Trophoblast cell (in vitro differentiated cells and primary cell): ENCODE results near the gene MRPL24.

Experiments used
- DNase-seq, 2 donors: peaks; one replicate each; pipeline ENCODE4 v3.0.0-alpha.2; 2016
- H2AFZ ChIP-seq: 2 replicates; pipeline ENCODE4 v1.6.1; 2013; ENCODE audit warnings: low read length, moderate library complexity, mild to moderate bottlenecking; ENCODE audit not compliant: insufficient read depth, poor library complexity
- H2AK5ac ChIP-seq: 2 replicates; pipeline ENCODE4 v1.6.1; 2013; ENCODE audit warnings: mild to moderate bottlenecking, low read length
- H2BK120ac ChIP-seq: 2 replicates; pipeline ENCODE4 v1.6.1; 2013; ENCODE audit warnings: low read length, mild to moderate bottlenecking, moderate library complexity; ENCODE audit not compliant: insufficient read depth, poor library complexity
- H2BK12ac ChIP-seq: 2 replicates; pipeline ENCODE4 v1.6.1; 2013; ENCODE audit warnings: mild to moderate bottlenecking, low read length, moderate library complexity
- H2BK5ac ChIP-seq: 2 replicates; pipeline ENCODE4 v1.6.1; 2013; ENCODE audit warnings: low read length, low read depth, moderate library complexity, mild to moderate bottlenecking; ENCODE audit not compliant: poor library complexity
- H3K14ac ChIP-seq: 2 replicates; pipeline ENCODE4 v1.6.1; 2013; ENCODE audit warnings: mild to moderate bottlenecking, low read length
- H3K18ac ChIP-seq: 2 replicates; pipeline ENCODE4 v1.6.1; 2013; ENCODE audit warnings: mild to moderate bottlenecking, low read length
- H3K23ac ChIP-seq: 2 replicates; pipeline ENCODE4 v1.6.1; 2013; ENCODE audit warnings: low read length
- H3K27ac ChIP-seq: 2 replicates; pipeline ENCODE4 v1.5.1; 2013; ENCODE audit warnings: low read depth, mild to moderate bottlenecking, inconsistent platforms, low read length, moderate library complexity
- H3K27me3 ChIP-seq: 2 replicates; pipeline ENCODE4 v1.6.1; 2013; ENCODE audit warnings: inconsistent platforms, mild to moderate bottlenecking, low read length, moderate library complexity; ENCODE audit not compliant: insufficient read depth
- H3K36me3 ChIP-seq, 2 experiments: 1 replicate in 1 of 2; 2 replicates in 1 of 2; pipeline ENCODE4 v1.6.1; 2013; ENCODE audit warnings: low read length in 2 of 2, mild to moderate bottlenecking in 2 of 2, moderate library complexity in 1 of 2; ENCODE audit not compliant: insufficient read depth in 2 of 2, control insufficient read depth in 1 of 2
- H3K4ac ChIP-seq: 2 replicates; pipeline ENCODE4 v1.6.1; 2013; ENCODE audit warnings: low read depth, mild to moderate bottlenecking, low read length, moderate library complexity
- H3K4me1 ChIP-seq, 2 experiments: 1 replicate in 1 of 2; 2 replicates in 1 of 2; pipeline ENCODE4 v1.6.1; 2013; ENCODE audit warnings: low read length in 2 of 2, mild to moderate bottlenecking in 2 of 2, moderate library complexity in 1 of 2; ENCODE audit not compliant: insufficient read depth in 2 of 2, control insufficient read depth in 1 of 2
- H3K4me2 ChIP-seq: 2 replicates; pipeline ENCODE4 v1.6.1; 2013; ENCODE audit warnings: inconsistent platforms, mild to moderate bottlenecking, low read length, moderate library complexity
- H3K4me3 ChIP-seq: 2 replicates; pipeline ENCODE4 v1.5.1; 2013; ENCODE audit warnings: mild to moderate bottlenecking, low read depth, low read length, inconsistent platforms
- H3K79me1 ChIP-seq: one replicate; pipeline ENCODE4 v1.6.1; 2013; ENCODE audit warnings: low read length
- H3K79me2 ChIP-seq: 2 replicates; pipeline ENCODE4 v1.6.1; 2013; ENCODE audit warnings: low read length, mild to moderate bottlenecking; ENCODE audit not compliant: control insufficient read depth, insufficient read depth, poor library complexity
- H3K9ac ChIP-seq: 2 replicates; pipeline ENCODE4 v1.6.1; 2013; ENCODE audit warnings: mild to moderate bottlenecking, low read length
- H3K9me3 ChIP-seq: 2 replicates; pipeline ENCODE4 v1.6.1; 2013; ENCODE audit warnings: low read depth, mild to moderate bottlenecking, control low read depth, inconsistent platforms, low read length; ENCODE audit not compliant: insufficient read depth
- H4K12ac ChIP-seq: 2 replicates; pipeline ENCODE4 v1.6.1; 2013; ENCODE audit warnings: low read depth, mild to moderate bottlenecking, low read length, moderate library complexity
- H4K8ac ChIP-seq: 2 replicates; pipeline ENCODE4 v1.6.1; 2013; ENCODE audit warnings: low read depth, mild to moderate bottlenecking, low read length, moderate library complexity
- H4K91ac ChIP-seq: one replicate; pipeline ENCODE4 v1.6.1; 2013; ENCODE audit warnings: low read depth, mild to moderate bottlenecking, low read length, moderate library complexity
- WGBS: extraction: QIAGEN DNeasy Blood & Tissue Kit; methylation state at CpG from one replicate; pipeline ENCODE4 v1.1.7; 2013; ENCODE audit warnings: missing lambda C conversion rate; ENCODE audit not compliant: insufficient read length, insufficient coverage; ENCODE audit errors: extremely low coverage; 5-methylcytosine and 5-hydroxymethylcytosine counted together

The MRPL24 gene

DNA sequence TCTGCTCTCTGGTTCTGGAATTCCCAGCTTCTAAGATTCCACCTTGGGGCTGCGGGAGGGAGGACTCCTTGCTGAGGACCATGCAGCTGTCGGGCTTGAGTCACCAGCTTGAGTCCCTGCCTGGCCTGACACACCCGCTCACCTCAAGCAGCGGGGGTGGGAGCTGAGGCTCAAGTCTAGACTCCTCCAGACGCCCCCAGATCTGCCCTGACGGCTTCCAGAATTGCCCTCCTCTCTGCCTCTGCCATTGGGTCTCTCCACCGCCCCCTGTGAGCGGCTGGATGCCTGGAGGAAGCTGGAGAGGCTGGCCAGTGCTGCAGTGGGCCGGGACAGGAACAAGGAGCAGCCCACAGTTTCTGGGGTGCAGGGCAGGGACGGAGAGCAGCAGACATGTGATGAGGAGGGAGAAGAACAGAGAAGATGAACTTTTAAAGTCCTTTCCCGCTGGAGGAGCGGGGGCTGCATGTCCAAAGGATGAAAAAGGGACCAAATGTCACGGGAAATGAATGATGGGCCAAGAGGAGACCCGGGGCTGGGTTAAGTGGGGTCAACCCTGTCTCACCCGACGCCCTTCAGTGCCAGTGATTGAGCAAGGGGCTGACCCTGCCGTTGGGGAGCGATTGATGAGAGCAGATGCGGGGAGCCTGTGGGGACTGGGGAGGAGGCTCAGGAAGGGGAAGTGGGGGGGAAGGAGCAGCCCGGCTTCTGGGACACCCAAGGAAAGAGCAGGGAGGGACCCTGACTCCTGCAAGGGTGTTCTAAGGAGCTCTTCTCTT is 49.0 kb downstream of the MRPL24 start:
- H4K12ac ChIP-seq, result no peak overlapping the region
- H2BK5ac ChIP-seq, result peak overlapping the region; percentile 62
- H2BK12ac ChIP-seq, result peak overlapping the region; percentile 94
- H3K4me1 ChIP-seq, result peaks cover 44 to 50% of the 10 kb centered on the region in 2 experiments
- peaks cover 32% of the 10 kb centered on the region for H3K79me1 ChIP-seq
- peak overlapping the region; percentile 84 for H3K27ac ChIP-seq
- peaks cover 3% of the 10 kb centered on the region for H3K79me2 ChIP-seq
- no peak overlapping the region for H3K9ac ChIP-seq
- no CpG with 5 or more reads among the region's 20 CpGs for WGBS
- peak overlapping the region; percentile 87 for H2BK120ac ChIP-seq
- no peaks in the 10 kb centered on the region for H3K9me3 ChIP-seq
- H2AK5ac ChIP-seq, result peak overlapping the region; percentile 90
- peak overlapping the region; percentile 41 for H3K14ac ChIP-seq
- peak overlapping the region; percentile 56 for H4K8ac ChIP-seq
- no peaks in the 10 kb centered on the region for H3K36me3 ChIP-seq
- no peaks in the 10 kb centered on the region for H3K27me3 ChIP-seq
- H2AFZ ChIP-seq, result peak overlapping the region; percentile 28
- DNase-seq, result peak; percentile 52 to 67
- peak overlapping the region; percentile 45 for H3K4me2 ChIP-seq
- no peak overlapping the region for H3K23ac ChIP-seq
- H4K91ac ChIP-seq, result peak overlapping the region; percentile 94
- H3K4me3 ChIP-seq, result no peak overlapping the region
- H3K18ac ChIP-seq, result peak overlapping the region; percentile 42
- H3K4ac ChIP-seq, result peak overlapping the region; percentile 57

DNA sequence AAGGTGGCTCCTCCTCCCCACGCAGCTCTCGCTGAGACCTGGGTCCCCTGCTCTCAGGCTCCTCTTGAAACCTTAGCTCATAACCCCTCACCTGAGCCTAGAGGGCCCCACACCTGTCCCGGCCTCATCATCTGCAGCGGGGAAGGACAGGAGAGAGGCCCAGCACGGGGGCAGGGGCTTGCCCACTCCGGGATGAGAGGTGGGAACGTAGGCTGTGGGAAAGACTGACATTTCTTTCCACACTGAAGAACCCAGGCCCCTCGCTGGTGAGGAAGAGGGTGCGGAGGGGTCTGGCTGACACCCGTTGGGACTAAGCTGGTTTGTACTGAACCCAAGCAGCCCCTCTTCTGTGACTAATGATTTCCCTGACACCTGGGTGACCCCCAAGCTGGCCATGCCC is 49.7 kb downstream of the MRPL24 start:
- no peak overlapping the region for H3K4me3 ChIP-seq
- H2BK120ac ChIP-seq, result peak overlapping the region; percentile 48
- no peak overlapping the region for H4K12ac ChIP-seq
- DNase-seq, result no peak
- no CpG with 5 or more reads among the region's 10 CpGs for WGBS
- peak overlapping the region; percentile 23 for H2AK5ac ChIP-seq
- H3K79me1 ChIP-seq, result peaks cover 32% of the 10 kb centered on the region
- no peaks in the 10 kb centered on the region for H3K36me3 ChIP-seq
- no peak overlapping the region for H3K23ac ChIP-seq
- no peak overlapping the region for H3K4me2 ChIP-seq
- no peak overlapping the region for H3K27ac ChIP-seq
- peak overlapping the region; percentile 41 for H3K14ac ChIP-seq
- H3K18ac ChIP-seq, result peak overlapping the region; percentile 16
- peak overlapping the region; percentile 18 for H2BK5ac ChIP-seq
- H2BK12ac ChIP-seq, result peak overlapping the region; percentile 52
- H4K91ac ChIP-seq, result peak overlapping the region; percentile 31
- H3K4ac ChIP-seq, result no peak overlapping the region
- peak overlapping the region; percentile 15 for H4K8ac ChIP-seq
- no peak overlapping the region for H3K9ac ChIP-seq
- H3K9me3 ChIP-seq, result no peaks in the 10 kb centered on the region
- H3K79me2 ChIP-seq, result peaks cover 3% of the 10 kb centered on the region
- H3K27me3 ChIP-seq, result no peaks in the 10 kb centered on the region
- H3K4me1 ChIP-seq, result peaks cover 44 to 50% of the 10 kb centered on the region in 2 experiments
- no peak overlapping the region for H2AFZ ChIP-seq

DNA sequence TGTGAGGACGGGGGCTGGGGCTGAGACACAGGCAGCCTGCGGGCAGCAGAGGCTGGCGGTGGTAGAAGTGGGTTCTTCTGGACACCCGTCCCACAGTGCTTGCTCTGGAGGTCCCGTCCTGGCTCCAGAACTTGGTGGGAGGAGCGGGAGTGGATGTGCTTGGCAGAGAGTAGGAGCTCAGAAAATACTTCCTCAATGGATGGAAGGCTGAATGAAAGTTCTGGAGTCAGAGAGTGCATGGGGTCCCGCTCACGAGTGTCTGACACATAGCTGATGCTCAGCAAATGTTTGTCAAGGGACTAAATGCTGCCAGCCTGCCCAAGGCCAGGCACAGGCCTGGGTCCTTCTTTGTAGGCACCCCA is 50.2 kb downstream of the MRPL24 start:
- H3K23ac ChIP-seq, result no peak overlapping the region
- no CpG with 5 or more reads among the region's 8 CpGs for WGBS
- peak overlapping the region; percentile 48 for H2BK120ac ChIP-seq
- peak overlapping the region; percentile 28 for H2AK5ac ChIP-seq
- H3K79me2 ChIP-seq, result peaks cover 3% of the 10 kb centered on the region
- H3K4ac ChIP-seq, result no peak overlapping the region
- peaks cover 44 to 50% of the 10 kb centered on the region in 2 experiments for H3K4me1 ChIP-seq
- H3K18ac ChIP-seq, result no peak overlapping the region
- peak overlapping the region; percentile 67 for H2BK12ac ChIP-seq
- H2BK5ac ChIP-seq, result no peak overlapping the region
- no peak overlapping the region for H4K12ac ChIP-seq
- no peaks in the 10 kb centered on the region for H3K36me3 ChIP-seq
- H4K8ac ChIP-seq, result no peak overlapping the region
- no peaks in the 10 kb centered on the region for H3K9me3 ChIP-seq
- no peak overlapping the region for H3K27ac ChIP-seq
- DNase-seq, result no peak
- no peak overlapping the region for H3K4me3 ChIP-seq
- peak overlapping the region; percentile 37 for H4K91ac ChIP-seq
- no peak overlapping the region for H3K4me2 ChIP-seq
- no peak overlapping the region for H2AFZ ChIP-seq
- peaks cover 32% of the 10 kb centered on the region for H3K79me1 ChIP-seq
- H3K9ac ChIP-seq, result no peak overlapping the region
- no peak overlapping the region for H3K14ac ChIP-seq
- H3K27me3 ChIP-seq, result no peaks in the 10 kb centered on the region

DNA sequence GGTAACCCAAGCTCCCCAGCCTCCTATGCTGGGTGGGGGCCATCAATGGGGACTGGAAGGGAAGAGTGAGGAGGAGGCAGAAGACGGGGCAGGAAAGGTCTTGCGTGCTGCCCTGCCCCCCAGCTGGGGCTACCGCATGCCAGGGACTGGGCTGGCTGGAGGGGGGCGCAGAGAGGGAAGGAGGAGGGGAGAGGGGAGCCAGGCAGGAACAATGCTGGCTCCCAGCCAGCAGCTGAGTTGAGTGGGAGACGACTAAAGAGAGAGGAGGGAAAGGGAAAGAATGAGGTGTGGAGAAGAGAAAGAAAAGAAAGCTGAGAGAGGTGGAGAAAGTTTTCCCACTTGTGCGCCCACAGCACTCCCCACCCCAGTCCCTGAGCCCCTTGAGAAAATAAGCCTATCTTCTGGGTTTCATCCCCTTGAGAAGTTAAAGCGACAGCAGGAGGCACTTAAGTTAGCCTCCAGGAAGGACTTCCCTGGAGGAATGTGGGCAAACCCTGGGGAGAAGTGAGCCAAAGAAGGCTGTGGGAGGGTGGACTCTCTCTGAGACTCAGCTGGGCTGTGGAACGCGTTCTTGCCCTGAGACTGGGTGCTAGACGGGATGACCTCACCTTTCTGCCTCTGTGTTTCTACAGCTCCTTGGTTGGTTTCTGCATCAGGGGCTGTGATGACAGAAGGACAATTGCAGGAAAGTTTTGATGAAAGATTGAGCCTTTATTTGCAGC is 50.8 kb downstream of the MRPL24 start:
- Histone ChIP-seq H3K4me1 (peaks cover 44 to 50% of the 10 kb centered on the region in 2 experiments), H3K9me3 (no peaks in the 10 kb centered on the region), H3K79me2 (peaks cover 3% of the 10 kb centered on the region), H3K4me3 (no peak overlapping the region), H3K4ac (no peak overlapping the region), H2BK120ac (peak overlapping the region; percentile 48), H3K27ac (no peak overlapping the region), H3K9ac (no peak overlapping the region), H3K23ac (no peak overlapping the region), H3K4me2 (peak overlapping the region; percentile 0), H2BK12ac (peak overlapping the region; percentile 72), H4K12ac (no peak overlapping the region), H2AK5ac (peak overlapping the region; percentile 52), H3K27me3 (no peaks in the 10 kb centered on the region), H3K14ac (peak overlapping the region; percentile 17), H3K79me1 (peaks cover 32% of the 10 kb centered on the region), H2BK5ac (no peak overlapping the region), H4K91ac (peak overlapping the region; percentile 45), H4K8ac (peak overlapping the region; percentile 42), H3K18ac (peak overlapping the region; percentile 63), H3K36me3 (no peaks in the 10 kb centered on the region), H2AFZ (no peak overlapping the region)
- peak in 1 of 2 donors; percentile 52 for DNase-seq
- no CpG with 5 or more reads among the region's 10 CpGs for WGBS
